GM12878 (cell line): ENCODE data around the gene HES7. TPM values are rescaled to one million over a fixed set of nuclear protein-coding genes. Genes with fewer than 3 reads are reported as not detected.
A peak's percentile ranks its signal among the peaks of the same experiment; 100 is the strongest.

ENCODE experiments used
- EGR1 ChIP-seq, 2 experiments: IDR thresholded peaks; 1 replicate in 1 of 2; 2 replicates in 1 of 2; pipeline ENCODE4 v1.6.1; 2011 to 2012; ENCODE audit warnings: low read depth in 2 of 2, low read length in 2 of 2, borderline replicate concordance in 1 of 2, mild to moderate bottlenecking in 1 of 2, moderate library complexity in 1 of 2
- ESRRA ChIP-seq: IDR thresholded peaks from 2 replicates; pipeline ENCODE4 v1.6.1; 2012; ENCODE audit warnings: mild to moderate bottlenecking, low read length, improper control_type of control experiment
- HDAC6 ChIP-seq: fragments of 200-600 bp; sonication (generic); IDR thresholded peaks from one replicate; pipeline ENCODE4 v1.8.0; 2017; ENCODE audit warnings: antibody characterized with exemption; ENCODE audit not compliant: unreplicated experiment
- HDGF ChIP-seq: fragments of 450-650 bp; IDR thresholded peaks from 2 replicates; pipeline ENCODE4 v1.6.1; 2016; ENCODE audit warnings: antibody characterized with exemption
- NFIC ChIP-seq: IDR thresholded peaks from 2 replicates; pipeline ENCODE4 v1.6.1; 2012; ENCODE audit warnings: low read depth, mild to moderate bottlenecking, inconsistent platforms, low read length, moderate library complexity
- NR2C2 ChIP-seq: IDR thresholded peaks from 2 replicates; pipeline ENCODE4 v1.6.1; 2011; ENCODE audit warnings: borderline replicate concordance, low read depth; ENCODE audit not compliant: control insufficient read depth, insufficient read length
- PAX5 ChIP-seq: IDR thresholded peaks from 2 replicates; pipeline ENCODE4 v1.6.1; 2011; ENCODE audit warnings: low read depth, low read length, borderline replicate concordance
- POLR2AphosphoS5 ChIP-seq: IDR thresholded peaks from 2 replicates; pipeline ENCODE4 v1.6.1; 2011; ENCODE audit warnings: mild to moderate bottlenecking, low read length, inconsistent platforms
- RCOR1 ChIP-seq: conservative IDR thresholded peaks from 2 replicates; pipeline ENCODE4 v1.6.1; 2012; ENCODE audit warnings: low read depth, low read length, improper control_type of control experiment
- RFX5 ChIP-seq: IDR thresholded peaks from 2 replicates; pipeline ENCODE4 v1.6.1; 2011; ENCODE audit warnings: low read depth, low read length, improper control_type of control experiment
- SIX5 ChIP-seq: IDR thresholded peaks from 2 replicates; pipeline ENCODE4 v1.6.1; 2011; ENCODE audit warnings: mild to moderate bottlenecking, low read depth, low read length, moderate library complexity; ENCODE audit not compliant: severe bottlenecking
- SMAD1 ChIP-seq: fragments of 450-650 bp; IDR thresholded peaks from 2 replicates; pipeline ENCODE4 v1.6.1; 2018; ENCODE audit warnings: mild to moderate bottlenecking, low read depth; ENCODE audit not compliant: partially characterized antibody
- SP1 ChIP-seq: IDR thresholded peaks from one replicate; pipeline ENCODE4 v1.6.1; 2011; ENCODE audit warnings: low read depth, low read length
- SPI1 ChIP-seq: IDR thresholded peaks from 2 replicates; pipeline ENCODE4 v1.6.1; 2011; ENCODE audit warnings: low read depth, mild to moderate bottlenecking, low read length, moderate library complexity, borderline replicate concordance; ENCODE audit not compliant: insufficient read depth
- SREBF1 ChIP-seq: IDR thresholded peaks from 2 replicates; pipeline ENCODE4 v1.6.1; 2012; ENCODE audit warnings: mild to moderate bottlenecking, low read length
- SREBF2 ChIP-seq: IDR thresholded peaks from 2 replicates; pipeline ENCODE4 v1.6.1; 2012; ENCODE audit warnings: mild to moderate bottlenecking, low read length
- SRF ChIP-seq, 2 experiments: IDR thresholded peaks; 2 replicates each; pipeline ENCODE4 v1.6.1; 2011; ENCODE audit warnings: low read depth in 2 of 2, low read length in 2 of 2, mild to moderate bottlenecking in 1 of 2, moderate library complexity in 1 of 2
- ZNF24 ChIP-seq: fragments of 450-650 bp; IDR thresholded peaks from 2 replicates; pipeline ENCODE4 v1.6.1; 2017; ENCODE audit warnings: antibody characterized with exemption, mild to moderate bottlenecking
- ZZZ3 ChIP-seq: IDR thresholded peaks from 2 replicates; pipeline ENCODE4 v1.6.1; 2011; ENCODE audit warnings: low read depth; ENCODE audit not compliant: control insufficient read depth, insufficient read length
- polyA plus RNA-seq, 11 experiments: library from polyadenylated mRNA; depleted of rRNA in 4 of 11; unstranded in 6 of 11; stranded (reverse) in 5 of 11; fragments of >200 nt; fragmentation: Nextera tagmentation in 4 of 11; fragmentation: Illumina TruSeq in 1 of 11; extraction: Ambion mirVana in 4 of 11; extraction: Trizol in 1 of 11; gene quantifications; 1 replicate in 1 of 11; 2 replicates in 10 of 11; pipeline versions ENCODE4 v1.2.1 to v1.2.3, GENCODE V29; 2011 to 2016; ENCODE audit warnings: inconsistent platforms in 2 of 11, missing spikeins in 2 of 11, low read depth in 1 of 11
- total RNA-seq, 4 experiments: library from RNA; depleted of rRNA in 3 of 4; stranded (reverse); fragments of >200 nt in 3 of 4; fragmentation: Illumina TruSeq in 1 of 4; extraction: Trizol in 1 of 4; gene quantifications; 2 replicates each; pipeline versions ENCODE4 v1.2.1 to v1.2.3, GENCODE V29; 2013 to 2021
- TF ChIP-seq, protein P1 (sequence below): fragments of 450-650 bp; IDR thresholded peaks from 2 replicates; pipeline ENCODE4 v1.6.1; 2018; ENCODE audit warnings: borderline replicate concordance, mild to moderate bottlenecking; ENCODE audit not compliant: partially characterized antibody
- TF ChIP-seq, protein P2 (sequence below): IDR thresholded peaks from 2 replicates; pipeline ENCODE4 v1.6.1; 2012; ENCODE audit warnings: low read depth, low read length, improper control_type of control experiment
- TF ChIP-seq, protein P3 (sequence below): fragments of 450-650 bp; IDR thresholded peaks from 2 replicates; pipeline ENCODE4 v1.6.1; 2016; ENCODE audit warnings: mild to moderate bottlenecking
- TF ChIP-seq, protein P4 (sequence below): fragments of 150-350 bp; IDR thresholded peaks from 2 replicates; pipeline ENCODE4 v1.6.1; 2014; ENCODE audit warnings: mild to moderate bottlenecking, low read depth, low read length

Gene HES7
- total and polyA plus RNA-seq, 10 of the 15 experiments (the other 5 are each of a cell fraction or from before 2014, with no cell fraction given): 0.07 to 1.3 (median 0.63) TPM; not detected in 4

DNA sequence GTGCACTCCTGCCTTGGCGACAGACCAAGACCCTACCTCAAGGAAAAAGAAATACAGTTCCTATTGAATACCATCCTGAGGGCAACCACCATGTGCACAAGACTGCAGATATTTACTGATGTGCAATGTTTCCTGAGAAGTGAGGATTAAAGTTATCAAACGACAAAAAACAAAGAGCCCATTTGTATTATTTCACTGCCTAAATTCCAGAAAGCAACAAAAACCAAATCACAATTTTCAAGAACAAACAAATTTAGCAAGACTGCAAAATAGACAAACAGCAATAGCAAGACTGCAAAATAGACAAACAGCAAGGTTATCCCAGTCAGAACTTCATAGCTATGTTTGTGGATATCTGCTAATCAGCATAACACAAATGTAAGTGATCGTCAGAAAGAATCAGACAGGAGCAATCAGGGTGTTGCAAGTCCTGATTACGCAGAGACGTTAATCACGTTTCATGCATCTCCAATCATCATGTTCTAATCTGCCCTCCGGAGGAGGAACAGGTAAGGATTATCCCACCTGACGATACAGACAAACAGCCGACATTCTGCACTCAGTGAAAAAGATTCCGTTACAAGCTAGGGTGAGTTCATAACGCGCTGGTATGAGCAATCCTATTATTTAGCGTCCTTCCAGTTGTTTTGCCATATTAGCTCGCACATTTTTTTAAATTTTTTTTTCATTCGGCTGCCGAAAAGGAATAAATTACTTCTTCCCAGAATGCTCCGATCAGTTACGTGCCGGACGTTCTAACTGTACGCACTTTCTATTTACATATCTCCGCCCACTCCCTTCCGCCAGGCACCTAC, 49.4 kb upstream of the HES7 start (continued):
- TF ChIP-seq, protein P1, sequence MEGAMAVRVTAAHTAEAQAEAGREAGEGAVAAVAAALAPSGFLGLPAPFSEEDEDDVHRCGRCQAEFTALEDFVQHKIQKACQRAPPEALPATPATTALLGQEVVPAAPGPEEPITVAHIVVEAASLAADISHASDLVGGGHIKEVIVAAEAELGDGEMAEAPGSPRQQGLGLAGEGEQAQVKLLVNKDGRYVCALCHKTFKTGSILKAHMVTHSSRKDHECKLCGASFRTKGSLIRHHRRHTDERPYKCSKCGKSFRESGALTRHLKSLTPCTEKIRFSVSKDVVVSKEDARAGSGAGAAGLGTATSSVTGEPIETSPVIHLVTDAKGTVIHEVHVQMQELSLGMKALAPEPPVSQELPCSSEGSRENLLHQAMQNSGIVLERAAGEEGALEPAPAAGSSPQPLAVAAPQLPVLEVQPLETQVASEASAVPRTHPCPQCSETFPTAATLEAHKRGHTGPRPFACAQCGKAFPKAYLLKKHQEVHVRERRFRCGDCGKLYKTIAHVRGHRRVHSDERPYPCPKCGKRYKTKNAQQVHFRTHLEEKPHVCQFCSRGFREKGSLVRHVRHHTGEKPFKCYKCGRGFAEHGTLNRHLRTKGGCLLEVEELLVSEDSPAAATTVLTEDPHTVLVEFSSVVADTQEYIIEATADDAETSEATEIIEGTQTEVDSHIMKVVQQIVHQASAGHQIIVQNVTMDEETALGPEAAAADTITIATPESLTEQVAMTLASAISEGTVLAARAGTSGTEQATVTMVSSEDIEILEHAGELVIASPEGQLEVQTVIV: peak; percentile 34
- TF ChIP-seq SREBF2 (no peak), NR2C2 (no peak), HDGF (no peak), HDAC6 (peak; percentile 99), ESRRA (peak; percentile 72; the same call in 1 of the 2 replicates), PAX5 (peak; percentile 89), EGR1 (IDR thresholded peaks at IDR 0.05; ENCODE audit: borderline replicate concordance in 1 of 2, low read depth in 2 of 2, low read length in 2 of 2) (peak in 1 of 2 experiments; percentile 93; a peak in 2 of 3 replicates), SIX5 (peak; percentile 43), SMAD1 (peak; percentile 100), NFIC (peak; percentile 98), SPI1 (no peak; the same call in 1 of the 2 replicates), POLR2AphosphoS5 (peak; percentile 100), ZZZ3 (no peak), SP1 (peak; percentile 79), RCOR1 (no peak; the same call in 1 of the 2 replicates), RFX5 (no peak), SRF (IDR thresholded peaks at IDR 0.05; ENCODE audit: low read depth in 2 of 2, low read length in 2 of 2) (peak in 1 of 2 experiments; percentile 57; a peak in 1 of 4 replicates), SREBF1 (no peak), ZNF24 (peak; percentile 84)
- TF ChIP-seq, protein P2, sequence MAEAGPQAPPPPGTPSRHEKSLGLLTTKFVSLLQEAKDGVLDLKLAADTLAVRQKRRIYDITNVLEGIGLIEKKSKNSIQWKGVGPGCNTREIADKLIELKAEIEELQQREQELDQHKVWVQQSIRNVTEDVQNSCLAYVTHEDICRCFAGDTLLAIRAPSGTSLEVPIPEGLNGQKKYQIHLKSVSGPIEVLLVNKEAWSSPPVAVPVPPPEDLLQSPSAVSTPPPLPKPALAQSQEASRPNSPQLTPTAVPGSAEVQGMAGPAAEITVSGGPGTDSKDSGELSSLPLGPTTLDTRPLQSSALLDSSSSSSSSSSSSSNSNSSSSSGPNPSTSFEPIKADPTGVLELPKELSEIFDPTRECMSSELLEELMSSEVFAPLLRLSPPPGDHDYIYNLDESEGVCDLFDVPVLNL: no peak
- TF ChIP-seq, protein P3, sequence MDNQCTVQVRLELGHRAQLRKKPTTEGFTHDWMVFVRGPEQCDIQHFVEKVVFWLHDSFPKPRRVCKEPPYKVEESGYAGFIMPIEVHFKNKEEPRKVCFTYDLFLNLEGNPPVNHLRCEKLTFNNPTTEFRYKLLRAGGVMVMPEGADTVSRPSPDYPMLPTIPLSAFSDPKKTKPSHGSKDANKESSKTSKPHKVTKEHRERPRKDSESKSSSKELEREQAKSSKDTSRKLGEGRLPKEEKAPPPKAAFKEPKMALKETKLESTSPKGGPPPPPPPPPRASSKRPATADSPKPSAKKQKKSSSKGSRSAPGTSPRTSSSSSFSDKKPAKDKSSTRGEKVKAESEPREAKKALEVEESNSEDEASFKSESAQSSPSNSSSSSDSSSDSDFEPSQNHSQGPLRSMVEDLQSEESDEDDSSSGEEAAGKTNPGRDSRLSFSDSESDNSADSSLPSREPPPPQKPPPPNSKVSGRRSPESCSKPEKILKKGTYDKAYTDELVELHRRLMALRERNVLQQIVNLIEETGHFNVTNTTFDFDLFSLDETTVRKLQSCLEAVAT: peak; percentile 97
- TF ChIP-seq, protein P4, sequence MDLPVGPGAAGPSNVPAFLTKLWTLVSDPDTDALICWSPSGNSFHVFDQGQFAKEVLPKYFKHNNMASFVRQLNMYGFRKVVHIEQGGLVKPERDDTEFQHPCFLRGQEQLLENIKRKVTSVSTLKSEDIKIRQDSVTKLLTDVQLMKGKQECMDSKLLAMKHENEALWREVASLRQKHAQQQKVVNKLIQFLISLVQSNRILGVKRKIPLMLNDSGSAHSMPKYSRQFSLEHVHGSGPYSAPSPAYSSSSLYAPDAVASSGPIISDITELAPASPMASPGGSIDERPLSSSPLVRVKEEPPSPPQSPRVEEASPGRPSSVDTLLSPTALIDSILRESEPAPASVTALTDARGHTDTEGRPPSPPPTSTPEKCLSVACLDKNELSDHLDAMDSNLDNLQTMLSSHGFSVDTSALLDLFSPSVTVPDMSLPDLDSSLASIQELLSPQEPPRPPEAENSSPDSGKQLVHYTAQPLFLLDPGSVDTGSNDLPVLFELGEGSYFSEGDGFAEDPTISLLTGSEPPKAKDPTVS: peak; percentile 79
